ENCODE data around the gene HOXD13.

Gene HOXD13

GRCh38 chr2:176104316-176105077 lies 12.0 kb downstream of the HOXD13 start:
- H3K4me3 ChIP-seq (ENCODE audit: low read depth, low read length), result no peak overlapping the region
- TF ChIP-seq CTCF (IDR thresholded peaks at IDR 0.05; ENCODE audit: low read depth, low read length) (no peak), MAX (IDR thresholded peaks at IDR 0.05; ENCODE audit: low read depth, low read length) (no peak), POLR2A (IDR thresholded peaks at IDR 0.05; ENCODE audit: extremely low read depth, insufficient read length) (no peak), MYC (IDR thresholded peaks at IDR 0.05; ENCODE audit: low read depth, low read length) (no peak)
- DNase-seq (ENCODE audit: low read depth), result peak; percentile 77

- DNase-seq (ENCODE audit: low read depth), result no peak
- TF ChIP-seq MAX (IDR thresholded peaks at IDR 0.05; ENCODE audit: low read depth, low read length) (no peak), MYC (IDR thresholded peaks at IDR 0.05; ENCODE audit: low read depth, low read length) (no peak), CTCF (IDR thresholded peaks at IDR 0.05; ENCODE audit: low read depth, low read length) (no peak), POLR2A (IDR thresholded peaks at IDR 0.05; ENCODE audit: extremely low read depth, insufficient read length) (no peak)
- no peak overlapping the region for H3K4me3 ChIP-seq (ENCODE audit: low read depth, low read length)
Observed at GRCh38 chr2:176105078-176105729, 12.7 kb downstream of the HOXD13 start.

- no peak for DNase-seq (ENCODE audit: low read depth)
- no peak overlapping the region for H3K4me3 ChIP-seq (ENCODE audit: low read depth, low read length)
- no peak for TF ChIP-seq MAX (IDR thresholded peaks at IDR 0.05; ENCODE audit: low read depth, low read length)
- TF ChIP-seq MYC (IDR thresholded peaks at IDR 0.05; ENCODE audit: low read depth, low read length), result no peak
- no peak for TF ChIP-seq CTCF (IDR thresholded peaks at IDR 0.05; ENCODE audit: low read depth, low read length)
- TF ChIP-seq POLR2A (IDR thresholded peaks at IDR 0.05; ENCODE audit: extremely low read depth, insufficient read length), result no peak
Observed at GRCh38 chr2:176105730-176106580, 13.4 kb downstream of the HOXD13 start.

- H3K4me3 ChIP-seq (ENCODE audit: low read depth, low read length), result no peak within 1 kb of the TSS
- DNase-seq (ENCODE audit: low read depth), result peak; percentile 70
- no peak for TF ChIP-seq POLR2A (IDR thresholded peaks at IDR 0.05; ENCODE audit: extremely low read depth, insufficient read length)
- no peak for TF ChIP-seq CTCF (IDR thresholded peaks at IDR 0.05; ENCODE audit: low read depth, low read length)
- no peak for TF ChIP-seq MAX (IDR thresholded peaks at IDR 0.05; ENCODE audit: low read depth, low read length)
- no peak for TF ChIP-seq MYC (IDR thresholded peaks at IDR 0.05; ENCODE audit: low read depth, low read length)
Observed at GRCh38 chr2:176106581-176107539, 14.3 kb downstream of the HOXD13 start, which contains the start of gene HOXD11. Gene HOXD11, plus strand, starts transcription at chr2:176107280. Its CDS starts 76 bp downstream, at chr2:176107356.
